NCI-H2171 (cell line): ENCODE measurements around the gene MEIS1.

Source experiments
- DNase-seq: peaks from one replicate; lab custom pipeline; 2025; lab: John Stamatoyannopoulos, UW

MEIS1 gene

DNA sequence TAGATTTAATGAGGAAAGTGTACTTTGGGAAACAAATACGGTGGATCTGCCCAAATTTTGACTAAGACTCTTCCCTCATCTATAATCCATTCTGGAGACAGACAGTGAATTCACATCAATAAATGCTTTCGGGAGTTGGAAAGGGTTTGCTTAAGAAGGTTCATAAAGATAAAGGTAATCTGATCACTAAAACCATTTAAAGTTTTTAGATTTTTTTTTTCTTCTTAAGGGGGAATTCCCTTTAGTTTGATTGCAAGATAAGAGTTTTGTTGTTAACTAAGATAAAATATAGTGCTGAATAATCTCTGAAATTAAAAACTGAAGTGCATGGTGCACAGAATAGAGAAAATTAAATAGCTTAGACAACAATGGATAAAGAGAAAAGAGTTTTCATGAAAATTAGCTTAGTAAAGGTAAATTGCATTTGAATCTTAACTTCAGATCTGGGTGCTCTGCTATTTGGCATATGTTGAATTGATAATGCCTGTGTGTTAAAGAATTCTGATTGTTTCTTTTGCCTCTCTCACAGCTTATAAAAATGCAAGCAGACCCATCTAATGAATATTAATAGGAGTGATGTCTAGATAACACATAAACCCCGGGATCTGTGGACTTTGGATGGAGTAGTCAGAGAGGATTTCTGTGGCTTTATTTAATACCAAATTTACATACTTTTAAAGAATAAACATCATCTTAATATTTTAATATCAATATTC, 100.8 kb downstream of the MEIS1 start:
- no peak for DNase-seq

DNA sequence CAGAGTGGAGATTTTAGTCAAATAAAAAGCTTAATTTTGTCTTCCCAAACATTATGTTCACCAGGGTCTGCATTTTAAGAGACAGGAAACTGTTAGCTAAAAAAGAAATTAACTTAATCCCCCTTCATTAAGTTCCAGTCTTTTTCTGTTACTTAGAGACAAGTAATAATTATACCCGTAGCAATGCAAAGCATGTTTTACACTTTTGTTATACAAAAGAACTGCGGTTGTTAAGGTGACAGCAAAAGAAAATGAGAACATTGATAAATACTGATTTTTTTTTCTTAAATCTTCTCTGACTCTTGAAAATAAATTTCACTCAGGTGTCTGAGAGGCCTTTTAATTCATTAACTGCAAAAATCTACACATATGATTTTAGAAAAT, 101.4 kb downstream of the MEIS1 start:
- DNase-seq = no peak

DNA sequence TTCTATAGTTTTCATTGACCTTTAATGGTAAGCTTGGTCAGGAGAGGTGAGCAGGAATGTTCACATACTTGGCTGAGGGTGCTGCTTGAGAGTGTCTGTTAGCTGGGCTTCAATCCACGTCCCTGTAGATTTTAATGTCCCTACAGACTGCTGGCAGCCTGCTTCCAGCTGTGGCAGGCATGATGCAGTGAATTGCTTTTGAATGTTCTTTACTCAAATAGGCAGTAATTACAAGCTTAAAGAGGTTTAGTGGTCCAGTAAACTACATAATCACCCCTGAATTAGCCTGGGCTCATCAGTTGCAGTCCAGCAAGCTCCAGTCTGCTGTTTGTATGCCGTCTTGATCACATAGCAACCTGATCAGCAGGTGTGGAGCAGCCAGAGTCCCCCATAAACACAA, 102.1 kb downstream of the MEIS1 start:
- DNase-seq = no peak

DNA sequence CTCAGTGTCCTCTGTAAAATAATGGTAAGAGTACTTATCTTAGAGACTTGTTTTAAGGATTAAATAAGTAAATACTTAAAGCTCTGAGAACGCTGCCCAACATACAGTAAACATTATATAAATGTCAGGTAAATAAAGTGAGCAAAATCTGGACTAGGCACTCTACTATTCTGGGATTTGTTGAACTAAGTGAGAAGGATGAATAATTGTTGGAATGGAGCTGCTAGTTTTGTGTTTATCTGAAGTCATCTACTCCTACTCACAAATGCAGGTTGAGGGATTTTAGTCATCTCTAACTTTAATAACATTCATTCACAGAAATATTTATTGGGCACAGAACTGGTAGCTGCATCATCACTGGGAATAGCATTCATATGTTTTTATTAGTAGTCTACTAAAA, 103.4 kb downstream of the MEIS1 start:
- no peak for DNase-seq

DNA sequence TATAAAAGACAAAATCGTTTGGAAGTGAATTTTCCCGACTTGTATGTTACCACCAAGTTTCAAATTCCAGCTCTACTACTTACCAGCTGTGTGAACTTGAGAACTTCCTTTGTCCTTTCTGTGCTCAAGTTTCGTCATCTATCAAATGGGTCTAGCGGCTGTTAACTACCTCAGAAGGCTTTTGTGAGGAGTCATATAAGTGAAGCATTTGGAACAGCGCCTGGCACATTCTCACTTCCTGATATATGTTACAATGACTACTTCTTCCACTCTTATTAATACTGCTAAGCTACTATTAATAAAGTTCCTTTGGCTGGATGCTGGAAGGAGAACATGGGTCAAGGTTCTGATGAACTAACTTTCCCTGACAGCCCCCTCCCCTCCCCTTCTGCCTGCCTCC, 104.5 kb downstream of the MEIS1 start:
- DNase-seq = no peak

DNA sequence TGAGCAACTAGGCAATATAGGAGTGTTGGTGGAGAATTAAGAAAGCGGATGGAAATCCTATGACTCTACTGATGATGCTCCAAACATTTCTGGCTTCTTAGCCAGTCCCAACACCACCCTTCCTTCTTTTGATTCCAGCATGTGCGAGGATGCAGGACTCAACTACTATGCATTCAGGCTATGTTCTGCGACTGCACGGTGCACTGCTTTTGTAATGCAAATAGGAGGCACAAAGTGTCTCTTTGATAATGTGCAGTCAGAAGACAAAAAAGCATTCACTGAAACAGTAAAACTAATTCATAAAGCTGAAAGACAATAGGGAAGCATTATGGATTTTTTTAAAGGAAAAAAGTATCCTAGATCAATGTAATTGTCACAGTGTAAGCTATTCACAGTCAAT, 106.7 kb downstream of the MEIS1 start:
- DNase-seq = no peak

DNA sequence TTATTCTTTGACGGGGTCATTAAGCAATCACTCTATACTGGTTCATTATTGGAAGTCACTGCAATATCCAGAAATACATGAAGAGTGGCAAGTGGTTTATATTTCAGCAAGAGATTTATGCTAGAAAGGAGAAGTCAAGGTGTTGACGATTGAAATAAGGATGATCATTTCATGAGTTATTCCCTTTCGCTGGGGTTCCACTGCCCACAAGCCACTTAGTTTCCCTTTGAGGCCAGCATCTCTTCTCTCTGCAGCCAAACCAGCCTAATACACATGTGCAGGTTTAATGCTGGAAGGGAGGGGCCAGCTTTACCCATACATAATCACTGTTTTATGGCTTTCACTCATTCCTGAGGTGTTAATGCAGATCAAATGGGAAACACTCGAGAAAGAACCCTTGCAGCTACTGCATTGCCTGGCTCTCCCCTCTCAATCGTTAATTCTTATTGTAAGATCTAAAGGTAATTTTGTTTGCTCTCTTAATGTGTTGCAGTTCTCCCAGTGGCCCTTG, 108.4 kb downstream of the MEIS1 start:
- DNase-seq = no peak

DNA sequence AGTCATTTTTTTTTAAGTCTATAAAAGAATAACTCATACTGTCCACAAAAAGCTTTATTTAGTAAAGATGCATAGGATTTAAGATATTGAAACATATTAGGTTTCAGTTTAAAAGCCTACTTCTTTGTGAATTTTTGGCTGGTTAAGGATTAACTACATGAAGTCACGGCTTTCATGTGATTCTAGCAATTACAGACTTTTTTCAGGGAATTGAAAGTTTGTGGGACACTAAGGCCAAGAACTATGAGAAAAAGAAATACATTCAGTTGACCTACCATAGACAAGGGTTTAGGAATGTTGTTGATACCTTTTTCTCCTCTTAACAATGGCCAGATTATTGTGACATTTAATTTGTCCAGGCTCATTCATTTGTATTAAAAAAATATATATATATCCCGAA, 109.3 kb downstream of the MEIS1 start:
- DNase-seq = no peak

DNA sequence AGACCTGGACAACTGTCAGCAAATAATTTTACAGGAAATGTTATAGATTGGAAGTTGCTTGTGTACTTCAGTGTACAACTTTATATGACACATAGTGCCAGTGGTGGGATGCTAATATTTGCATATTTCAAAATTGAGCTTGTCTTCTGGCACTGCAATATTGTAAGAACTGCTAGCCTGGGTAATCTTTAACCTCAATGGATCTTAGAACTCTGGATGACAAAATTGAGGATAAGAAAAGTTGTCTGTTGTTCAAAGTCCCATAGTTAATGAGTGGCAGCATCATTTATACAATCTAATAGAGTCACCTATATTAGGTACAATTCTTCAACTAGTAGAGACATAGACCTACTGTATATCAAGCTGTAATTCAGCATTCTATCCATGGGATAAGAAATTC, 110.3 kb downstream of the MEIS1 start:
- no peak for DNase-seq

DNA sequence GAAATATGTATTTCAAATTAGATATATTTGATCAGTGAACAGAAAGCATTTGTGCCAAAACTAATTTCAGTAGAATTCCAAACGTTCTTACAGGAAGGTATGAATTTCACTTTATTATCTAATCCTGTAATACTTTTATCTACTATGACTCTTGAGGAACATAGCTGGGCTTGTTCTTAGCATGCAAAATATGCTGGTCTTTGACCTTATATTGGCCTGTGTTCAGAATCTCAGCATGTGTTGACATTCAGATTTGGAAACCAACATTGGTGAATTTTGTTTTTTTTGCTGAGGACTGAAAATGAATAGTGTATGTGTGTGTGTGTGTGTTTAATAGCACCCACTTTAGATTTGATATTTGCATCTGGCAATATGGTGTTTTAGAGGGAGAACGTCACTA, 112.2 kb downstream of the MEIS1 start:
- no peak for DNase-seq

DNA sequence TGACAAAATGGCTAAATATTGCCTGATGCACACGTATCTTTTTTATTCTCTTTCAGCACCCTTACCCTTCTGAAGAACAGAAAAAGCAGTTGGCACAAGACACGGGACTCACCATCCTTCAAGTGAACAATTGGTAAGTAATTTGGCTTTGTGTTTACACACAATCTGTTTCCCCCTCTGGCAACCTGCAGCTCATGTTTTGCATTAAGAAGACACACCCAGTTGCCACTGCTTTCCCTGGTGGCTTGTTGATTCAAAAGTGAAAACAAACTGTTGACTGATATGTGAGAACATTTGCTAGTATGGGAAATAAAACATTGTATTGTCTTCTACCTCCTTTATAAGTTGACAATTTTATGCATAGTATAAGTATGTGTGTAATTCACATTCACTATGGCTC, 113.0 kb downstream of the MEIS1 start:
- no peak for DNase-seq

DNA sequence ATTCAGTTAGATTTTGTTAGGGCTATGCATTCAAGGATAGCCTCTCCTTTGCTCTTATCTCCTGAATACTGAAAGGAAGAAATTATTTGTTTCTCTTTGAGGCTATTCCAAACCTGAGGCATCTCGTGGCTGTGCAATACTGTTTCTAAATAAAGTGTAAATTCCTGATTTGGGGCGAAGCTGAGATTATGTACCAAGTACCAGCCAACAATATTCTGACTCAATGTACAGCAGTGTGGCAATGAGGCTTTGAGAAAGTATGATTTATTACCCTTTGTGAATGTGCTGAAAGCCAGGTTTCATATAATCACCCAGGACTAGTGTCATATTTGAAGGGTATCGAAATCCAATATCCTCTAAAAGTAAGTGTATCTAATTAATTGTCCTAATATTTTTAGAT, 113.5 kb downstream of the MEIS1 start:
- DNase-seq = no peak

DNA sequence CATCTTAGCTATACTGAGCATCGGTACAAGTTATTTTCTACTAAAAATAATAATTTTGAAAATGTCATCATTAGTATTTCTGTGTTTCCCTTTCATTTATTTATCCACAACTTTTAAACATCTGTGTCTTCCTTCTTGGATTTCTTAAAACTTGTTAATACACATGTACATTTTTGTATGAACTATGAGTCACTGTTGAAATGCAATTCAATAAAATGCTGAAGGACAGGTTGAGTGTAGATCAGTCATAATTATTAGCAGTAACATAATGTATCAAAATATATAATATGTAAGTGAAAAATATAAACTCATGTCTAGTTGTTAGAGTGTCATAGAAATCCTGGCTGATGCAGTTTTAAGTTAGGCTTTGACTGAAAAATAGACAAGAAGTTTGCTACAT, 115.9 kb downstream of the MEIS1 start:
- DNase-seq = no peak

DNA sequence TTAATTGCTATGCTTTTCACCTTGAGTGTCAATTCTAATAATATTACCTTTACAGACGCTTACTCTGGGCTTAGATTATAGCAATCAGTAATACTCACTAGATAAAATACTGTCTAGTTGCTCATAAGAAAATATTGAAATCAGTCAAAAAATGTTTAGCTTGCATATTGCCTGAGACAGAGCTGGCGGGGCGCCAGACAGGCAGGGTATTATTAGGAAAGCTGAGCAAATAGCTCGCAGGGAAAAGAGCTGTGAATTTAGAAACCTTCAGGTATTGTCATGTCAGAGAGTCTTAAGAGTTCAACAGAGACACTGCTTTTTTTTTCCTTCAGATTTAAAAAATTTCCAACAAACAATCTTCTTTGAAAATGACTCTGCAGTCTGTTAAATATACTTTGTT, 118.4 kb downstream of the MEIS1 start:
- DNase-seq = no peak

DNA sequence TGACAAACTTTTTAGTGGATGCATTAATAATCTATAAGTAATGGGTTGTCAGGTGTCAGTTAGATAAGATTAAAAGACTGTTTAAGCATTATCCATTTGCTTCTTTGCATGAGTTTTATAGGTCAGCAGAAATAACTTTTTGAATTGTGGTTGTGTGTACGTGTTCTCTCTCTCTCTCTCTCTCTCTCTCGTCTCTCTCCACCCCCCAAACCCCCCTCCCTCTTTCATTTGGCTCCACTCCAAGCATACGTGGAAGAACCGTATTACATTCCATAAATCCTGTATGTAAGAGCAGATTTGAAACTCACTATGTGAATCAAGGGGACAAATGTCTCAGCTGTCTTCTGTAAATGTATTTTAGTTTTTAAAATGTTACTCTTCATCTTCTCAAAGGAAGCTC, 120.2 kb downstream of the MEIS1 start:
- DNase-seq = no peak

DNA sequence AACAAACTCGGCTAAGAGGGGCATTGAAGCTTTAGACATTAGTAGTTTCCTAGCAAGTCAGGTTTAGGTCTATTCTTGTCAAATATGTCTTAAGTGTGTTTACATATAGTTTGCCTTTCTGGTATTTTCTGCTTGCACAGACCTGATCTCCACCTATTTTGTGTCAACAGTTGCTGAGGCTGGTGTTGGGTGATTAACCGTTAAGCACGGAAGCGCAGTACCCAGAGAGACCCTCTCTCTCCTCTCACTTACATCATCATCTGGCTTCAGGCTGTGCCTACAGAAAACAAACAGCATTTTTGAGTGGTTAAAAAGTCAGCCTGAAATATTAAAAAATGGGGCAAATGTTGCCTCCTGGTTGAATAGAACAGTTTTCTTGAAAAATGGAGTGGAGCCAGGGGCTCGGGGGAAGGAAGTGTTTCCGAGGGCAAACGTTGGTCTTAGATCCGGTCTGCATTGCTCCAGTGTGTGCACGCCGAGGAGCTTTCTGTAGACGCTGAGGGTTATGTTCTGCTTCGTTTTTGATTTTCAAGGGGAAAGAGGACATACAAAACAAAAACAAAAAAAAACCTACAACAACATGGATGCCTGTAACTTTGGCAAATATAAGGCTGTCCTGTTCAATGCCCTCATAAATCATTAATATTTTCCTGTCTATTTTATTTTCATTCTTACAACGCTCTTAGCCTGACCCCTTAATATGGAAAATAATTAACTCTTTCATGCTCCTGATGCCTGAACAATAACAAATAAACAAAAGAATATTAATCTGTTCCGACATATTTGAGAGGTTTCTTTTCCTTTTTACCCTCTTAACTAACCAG, 120.8 kb downstream of the MEIS1 start:
- no peak for DNase-seq

DNA sequence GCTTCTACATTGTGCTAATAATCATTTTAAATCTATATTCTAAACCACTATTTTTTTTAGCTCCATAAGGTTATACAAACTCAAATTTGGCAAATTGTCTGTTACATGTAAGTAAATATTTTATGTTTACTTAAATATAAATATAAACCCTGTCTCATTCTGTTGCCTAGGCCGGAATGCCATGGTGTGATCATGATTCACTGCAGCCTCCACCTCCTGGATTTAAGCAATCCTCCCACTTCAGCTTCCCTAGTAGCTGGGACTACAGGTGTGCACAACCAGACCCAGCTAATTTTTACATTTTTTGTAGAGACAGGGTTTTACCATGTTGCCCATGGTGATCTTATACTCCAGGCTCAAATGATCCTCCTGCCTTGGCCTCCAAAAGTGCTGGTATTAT, 124.7 kb downstream of the MEIS1 start:
- no peak for DNase-seq

DNA sequence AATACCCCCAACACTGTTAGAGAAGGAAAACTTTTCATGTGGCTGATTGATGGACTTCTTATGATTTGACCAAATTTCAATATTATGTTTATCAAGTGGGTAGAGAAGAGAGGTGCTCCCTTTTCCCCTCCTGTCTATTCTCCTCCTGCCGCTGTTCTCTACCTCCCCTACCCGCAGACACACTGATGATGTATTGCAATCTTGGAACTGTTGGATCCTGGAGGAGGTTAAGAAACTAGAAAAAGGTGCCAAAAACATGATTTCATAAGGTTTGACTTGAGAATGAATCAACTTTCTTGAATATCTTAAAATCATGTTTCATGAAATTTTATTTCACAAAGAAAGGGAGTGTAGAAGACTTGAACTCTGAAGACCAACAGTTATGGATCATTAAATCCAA, 125.8 kb downstream of the MEIS1 start:
- DNase-seq = no peak

DNA sequence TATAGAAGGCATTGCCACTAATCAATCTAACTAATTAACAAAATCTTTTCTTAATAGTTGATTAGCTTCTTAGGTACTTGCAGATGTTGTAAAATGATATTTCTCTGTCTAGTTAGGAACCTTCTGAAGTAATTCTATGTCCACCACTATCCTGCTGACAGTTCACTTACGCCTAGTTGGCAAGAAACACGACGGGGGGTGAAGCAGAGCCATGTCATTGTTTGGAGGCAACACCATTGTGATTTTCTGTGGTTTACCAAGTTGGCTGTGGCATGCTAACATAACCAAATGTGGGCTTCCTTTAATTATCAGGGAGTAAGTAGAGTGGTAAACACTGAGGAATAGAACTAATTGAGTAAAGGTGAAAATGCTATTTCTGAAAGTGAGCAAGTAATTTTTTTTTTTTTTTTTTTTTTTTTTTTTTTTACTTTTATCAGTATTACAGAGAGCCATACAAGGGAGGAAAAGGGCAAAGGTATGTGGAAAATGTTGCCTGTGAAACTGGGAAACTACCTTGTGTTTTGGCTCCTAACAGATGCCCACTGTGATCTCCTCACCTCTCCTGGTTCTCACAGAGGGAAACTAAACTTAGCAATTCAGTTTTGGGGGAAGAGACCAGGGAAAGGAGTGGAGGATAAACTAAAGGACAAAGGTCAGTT, 126.8 kb downstream of the MEIS1 start:
- DNase-seq = no peak

DNA sequence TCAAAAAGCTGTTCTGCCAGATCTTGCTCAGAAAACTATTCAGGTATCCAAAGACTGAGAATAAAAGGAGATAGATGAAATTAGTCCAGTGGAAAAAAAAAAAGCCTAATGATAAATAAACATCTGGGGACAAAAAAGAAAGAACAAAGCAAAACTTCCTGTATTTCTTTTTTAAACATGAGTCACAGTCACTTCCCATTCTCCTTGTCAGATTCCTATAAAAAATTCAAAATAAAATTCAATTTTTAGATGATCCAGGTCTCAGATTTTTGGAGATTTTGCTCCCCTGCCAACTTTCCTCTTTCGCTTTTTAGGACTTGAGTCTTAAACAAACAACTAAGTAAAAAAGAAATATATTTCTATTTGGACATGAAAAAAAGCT, 127.4 kb downstream of the MEIS1 start:
- no peak for DNase-seq

DNA sequence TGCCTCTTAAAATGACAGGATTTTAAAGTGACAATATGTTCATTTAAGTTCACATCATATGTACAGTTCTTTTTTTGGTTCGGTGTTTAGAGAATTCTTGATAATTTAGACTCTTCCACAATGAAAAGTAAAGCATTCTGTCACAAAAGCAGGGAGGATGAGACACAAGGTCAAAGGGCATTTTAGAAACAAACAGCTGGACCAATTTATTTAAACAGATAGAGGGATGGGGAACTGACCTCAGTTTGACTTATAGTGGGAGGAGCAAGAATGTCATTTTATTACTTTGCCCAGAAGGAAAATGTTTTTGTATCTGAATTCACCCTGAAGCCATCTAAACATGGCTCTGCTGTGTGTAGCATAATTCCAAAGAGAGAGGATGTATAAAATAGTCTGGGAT, 128.5 kb downstream of the MEIS1 start:
- DNase-seq = no peak

DNA sequence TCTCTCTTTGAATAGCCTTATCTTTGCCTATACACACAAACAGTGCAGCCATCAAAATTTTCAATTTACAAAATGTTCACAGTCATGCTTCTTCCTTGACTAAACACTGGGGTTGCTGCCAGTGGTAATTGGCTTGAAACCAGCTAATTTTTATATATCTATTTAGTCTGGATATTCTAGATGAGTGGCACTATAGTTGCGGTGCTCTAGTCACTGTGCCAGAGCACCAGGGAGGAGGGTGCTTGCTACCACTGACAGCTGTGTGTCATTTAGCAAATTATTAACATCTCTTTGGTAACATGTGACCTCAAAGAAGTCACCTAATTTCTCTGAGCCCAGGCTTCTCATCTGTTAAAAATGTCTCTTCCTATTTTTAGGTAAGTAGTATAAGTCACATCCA, 130.4 kb downstream of the MEIS1 start:
- DNase-seq = no peak

DNA sequence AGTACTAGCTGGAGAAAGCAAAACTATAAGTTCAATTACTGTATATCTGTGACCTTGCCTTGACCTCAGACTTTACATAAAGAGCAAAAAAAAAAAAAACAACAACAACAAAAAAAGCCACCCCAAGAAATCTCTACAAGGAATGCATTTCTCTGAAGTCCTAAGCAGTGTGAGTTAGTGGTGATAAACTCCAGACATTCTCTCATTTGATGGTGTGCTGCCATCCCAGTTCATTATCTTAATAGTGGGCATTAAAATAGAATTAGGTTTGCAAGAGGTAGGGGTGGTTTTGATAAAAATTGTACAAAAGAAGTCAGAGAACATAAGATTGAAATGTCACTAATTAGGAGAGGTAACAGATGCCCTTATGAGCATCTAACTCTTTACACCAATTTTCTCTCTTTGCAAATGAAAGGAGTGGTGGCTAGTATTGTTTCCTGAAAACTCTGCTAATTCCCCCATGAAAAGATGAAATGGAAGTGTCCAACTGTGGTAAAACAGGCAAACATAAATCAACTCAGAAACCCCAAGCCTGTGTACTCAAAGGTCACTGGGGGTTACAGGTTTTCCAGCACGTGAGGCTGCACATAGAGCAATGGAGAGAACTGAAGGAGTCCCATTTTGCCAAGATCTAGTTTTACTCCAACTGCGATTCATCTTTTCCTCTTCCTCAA, 131.9 kb downstream of the MEIS1 start:
- DNase-seq = no peak
